HepG2 (cell line): ENCODE results near the gene SYNE2. TPM values are rescaled to one million over a fixed set of nuclear protein-coding genes. Genes with fewer than 3 reads are reported as not detected.

Source experiments
- ATAC-seq: fragments of 200-7000 bp; cut with Tn5 transposase; 3 replicates; pipeline ENCODE4 v1.9.1; 2020; ENCODE audit warnings: mild to moderate bottlenecking, moderate library complexity
- BruUV-seq: library from RNA; stranded (reverse); fragments of 400-500 nt; replicated peaks from 2 replicates; lab custom pipeline; 2021; lab: Mats Ljungman, UMichigan
- CTCF ChIA-PET: fragments of 300-600 bp; formaldehyde crosslinking; extraction: SDS; loops from one replicate; lab custom pipeline; 2021; ENCODE audit warnings: low total read pairs, inconsistent platforms, low intra/inter-chr PET ratio; lab: Yijun Ruan, JAX
- POLR2A ChIA-PET: fragments of 350-600 bp; sonication (Branson Sonifier 250); formaldehyde crosslinking; loops from one replicate; lab custom pipeline; 2020; ENCODE audit warnings: antibody characterized with exemption, inconsistent platforms; lab: Yijun Ruan, JAX
- DNase-seq: peaks from one replicate; pipeline ENCODE4 v3.0.0-alpha.2; 2015; ENCODE audit warnings: low spot score
- FAIRE-seq: peaks from 3 replicates; lab custom pipeline; 2011; peaks lifted over from hg19 to GRCh38; lab: Jason Lieb, UNC
- H2AFZ ChIP-seq: one replicate; pipeline ENCODE4 v1.6.1; 2011; ENCODE audit warnings: low read length, inconsistent platforms
- H3K27ac ChIP-seq: fragments of 300-600 bp; 3 replicates; pipeline ENCODE4 v1.8.0; 2011; ENCODE audit warnings: mixed run types, mild to moderate bottlenecking, mixed read lengths, low read length, inconsistent platforms; ENCODE audit not compliant: insufficient read depth; ENCODE audit errors: extremely low read length
- H3K27me3 ChIP-seq, 2 experiments: fragments of 200-600 bp in 1 of 2; 2 replicates in 1 of 2; 3 replicates in 1 of 2; pipeline versions ENCODE4 v1.6.0 to v1.8.0; 2011; ENCODE audit warnings: low read length in 2 of 2, mild to moderate bottlenecking in 2 of 2, moderate library complexity in 2 of 2, inconsistent platforms in 1 of 2; ENCODE audit not compliant: insufficient read depth in 2 of 2, control insufficient read depth in 1 of 2
- H3K36me3 ChIP-seq, 2 experiments: fragments of 200-600 bp in 1 of 2; replicated peaks in 1 of 2; 2 replicates in 1 of 2; 3 replicates in 1 of 2; pipeline versions ENCODE4 v1.5.1 to v1.8.0; 2011; ENCODE audit warnings: low read length in 2 of 2, inconsistent platforms in 1 of 2; ENCODE audit not compliant: insufficient read depth in 2 of 2, control insufficient read depth in 1 of 2
- H3K4me1 ChIP-seq: 2 replicates; pipeline ENCODE4 v1.5.1; 2012; ENCODE audit warnings: low read length, inconsistent platforms; ENCODE audit not compliant: insufficient read depth
- H3K4me2 ChIP-seq: 2 replicates; pipeline ENCODE4 v1.6.0; 2011; ENCODE audit warnings: low read depth, low read length, inconsistent platforms
- H3K4me3 ChIP-seq, 3 experiments: fragments of 200-600 bp in 1 of 3; sonication (generic), shearing (Covaris generic) in 1 of 3; replicated peaks in 1 of 3; 2 replicates each; pipeline ENCODE4 v1.5.1; 2011 to 2016; ENCODE audit warnings: low read length in 3 of 3, inconsistent platforms in 2 of 3, low read depth in 2 of 3, mild to moderate bottlenecking in 2 of 3, control low read depth in 1 of 3, mixed read lengths in 1 of 3; ENCODE audit not compliant: insufficient read depth in 1 of 3
- H3K79me2 ChIP-seq: one replicate; pipeline ENCODE4 v1.6.1; 2011; ENCODE audit warnings: low read length, inconsistent platforms; ENCODE audit not compliant: insufficient read depth
- H3K9ac ChIP-seq: 2 replicates; pipeline ENCODE4 v1.6.0; 2011; ENCODE audit warnings: mild to moderate bottlenecking, low read depth, low read length, inconsistent platforms; ENCODE audit not compliant: insufficient read depth
- H3K9me3 ChIP-seq: 2 replicates; pipeline ENCODE4 v1.5.1; 2012; ENCODE audit warnings: mild to moderate bottlenecking, low read length
- H4K20me1 ChIP-seq: 2 replicates; pipeline ENCODE4 v1.6.0; 2011; ENCODE audit warnings: inconsistent platforms, mild to moderate bottlenecking, low read length, moderate library complexity; ENCODE audit not compliant: insufficient read depth
- CSRNP2 ChIP-seq: sonication (generic); formaldehyde crosslinking; conservative IDR thresholded peaks from 2 replicates; pipeline ENCODE4 v1.8.0; 2022; ENCODE audit warnings: low read depth, missing genetic modification reagents
- FOXJ3 ChIP-seq: sonication (generic); formaldehyde crosslinking; IDR thresholded peaks from 2 replicates; pipeline ENCODE4 v1.4.0; 2020; ENCODE audit warnings: missing genetic modification reagents, mild to moderate bottlenecking, borderline replicate concordance
- GMEB1 ChIP-seq: sonication (generic); formaldehyde crosslinking; IDR thresholded peaks from 2 replicates; pipeline ENCODE4 v1.5.1; 2020; ENCODE audit warnings: missing genetic modification reagents, mild to moderate bottlenecking, borderline replicate concordance
- HHEX ChIP-seq: IDR thresholded peaks from 2 replicates; pipeline ENCODE4 v1.6.1; 2016; ENCODE audit warnings: control low read depth
- HOMEZ ChIP-seq: IDR thresholded peaks from 2 replicates; pipeline ENCODE4 v1.6.1; 2016; ENCODE audit warnings: low read depth
- NCOA5 ChIP-seq: sonication (generic); formaldehyde crosslinking; IDR thresholded peaks from 2 replicates; pipeline ENCODE4 v1.4.0; 2020; ENCODE audit warnings: missing genetic modification reagents
- NFKBIZ ChIP-seq: IDR thresholded peaks from 2 replicates; pipeline ENCODE4 v1.6.1; 2018; ENCODE audit warnings: missing genetic modification reagents, missing compliant biosample characterization
- TBX3 ChIP-seq: fragments of 450-650 bp; IDR thresholded peaks from 2 replicates; pipeline ENCODE4 v1.6.1; 2017; ENCODE audit warnings: antibody characterized with exemption, mild to moderate bottlenecking, inconsistent platforms, borderline replicate concordance
- TCF7 ChIP-seq: sonication (generic); IDR thresholded peaks from 2 replicates; pipeline ENCODE4 v1.6.1; 2016; ENCODE audit warnings: antibody characterized with exemption, low read depth
- ZBTB39 ChIP-seq: sonication (generic); formaldehyde crosslinking; IDR thresholded peaks from 2 replicates; pipeline ENCODE4 v1.5.0; 2020; ENCODE audit warnings: missing genetic modification reagents
- ZMYM3 ChIP-seq: sonication (generic); formaldehyde crosslinking; IDR thresholded peaks from 2 replicates; pipeline ENCODE4 v1.5.1; 2020; ENCODE audit warnings: mild to moderate bottlenecking, missing genetic modification reagents
- ZNF224 ChIP-seq: sonication (generic); formaldehyde crosslinking; IDR thresholded peaks from 2 replicates; pipeline ENCODE4 v1.5.0; 2020; ENCODE audit warnings: mild to moderate bottlenecking, missing genetic modification reagents
- ZNF253 ChIP-seq: sonication (generic); formaldehyde crosslinking; IDR thresholded peaks from 2 replicates; pipeline ENCODE4 v1.8.0; 2022; ENCODE audit warnings: mild to moderate bottlenecking, missing genetic modification reagents, borderline replicate concordance
- ZNF281 ChIP-seq: sonication (generic); formaldehyde crosslinking; IDR thresholded peaks from 2 replicates; pipeline ENCODE4 v1.4.0; 2020; ENCODE audit warnings: missing genetic modification reagents, borderline replicate concordance
- ZNF709 ChIP-seq: sonication (generic); formaldehyde crosslinking; IDR thresholded peaks from 2 replicates; pipeline ENCODE4 v1.5.0; 2020; ENCODE audit warnings: mild to moderate bottlenecking, missing genetic modification reagents
- WGBS: methylation state at CpG from one replicate; pipeline ENCODE4 v1.1.6; 2017; ENCODE audit warnings: low lambda C conversion rate; 5-methylcytosine and 5-hydroxymethylcytosine counted together
- in situ Hi-C: cut with HindIII; loops from 2 replicates; pipeline ENCODE4 v1.10.0; 2017; ENCODE audit warnings: low pct_unique_long_range_greater_than_20kb; ENCODE audit not compliant: extremely low pct_ligation_motif_present
- intact Hi-C: fragments of 100-400 bp; cut with micrococcal nuclease; formaldehyde crosslinking; loops from one replicate; pipeline ENCODE4 v1.10.0; 2022; ENCODE audit not compliant: unreplicated experiment
- polyA plus RNA-seq, 8 experiments: library from polyadenylated mRNA; depleted of rRNA in 3 of 8; stranded (reverse) in 7 of 8; unstranded in 1 of 8; fragments of >200 nt; fragmentation: Illumina TruSeq in 4 of 8; extraction: Trizol in 4 of 8; gene quantifications; 2 replicates each; pipeline versions ENCODE4 v1.2.1 to v1.2.3, GENCODE V29; 2011 to 2016; ENCODE audit warnings: low read depth in 4 of 8, missing spikeins in 1 of 8, mixed read lengths in 1 of 8; ENCODE audit not compliant: insufficient read depth in 1 of 8
- total RNA-seq, 5 experiments: library from RNA; depleted of rRNA; stranded (reverse); fragments of >200 nt; fragmentation: Illumina TruSeq; extraction: Trizol; gene quantifications; 2 replicates each; pipeline ENCODE4 v1.2.3, GENCODE V29; 2016; ENCODE audit warnings: low read depth in 1 of 5

Gene SYNE2
- total and polyA plus RNA-seq, 2 of the 13 experiments (the other 11 are each of a cell fraction or from before 2014, with no cell fraction given) = 6.2 to 13.3 TPM

- POLR2A ChIA-PET = no interaction called here
- no peak overlapping the region for H3K4me3 ChIP-seq
- H2AFZ ChIP-seq = no peak overlapping the region
- no peaks in the 10 kb centered on the region for H3K36me3 ChIP-seq
- no peak for TF ChIP-seq TCF7
- TF ChIP-seq ZNF709 (CRISPR knock-in tag) = no peak
- no peak for TF ChIP-seq ZBTB39 (CRISPR knock-in tag)
- no peak for TF ChIP-seq ZNF253 (CRISPR knock-in tag)
- TF ChIP-seq CSRNP2 (CRISPR knock-in tag) = no peak
- TF ChIP-seq HOMEZ = no peak
- no peak for TF ChIP-seq TBX3
- TF ChIP-seq NCOA5 (CRISPR knock-in tag) = no peak
- no peak for TF ChIP-seq FOXJ3
- TF ChIP-seq GMEB1 = no peak
- TF ChIP-seq HHEX (CRISPR knock-in tag) = no peak
- TF ChIP-seq ZNF224 (CRISPR knock-in tag) = no peak
- TF ChIP-seq NFKBIZ (CRISPR knock-in tag) = no peak
- no peak for TF ChIP-seq ZMYM3 (CRISPR knock-in tag)
- TF ChIP-seq ZNF281 (CRISPR knock-in tag) = no peak
- TF ChIP-seq, all 625 proteins: peak for 0
- WGBS = 87% methylated on average over 2 of the region's 2 CpGs
- ATAC-seq (no peak), DNase-seq (no peak), FAIRE-seq (no peak)
- Histone ChIP-seq H4K20me1 (no peaks in the 10 kb centered on the region), H3K27ac (no peak overlapping the region), H3K9ac (no peak overlapping the region), H3K9me3 (no peaks in the 10 kb centered on the region), H3K4me2 (no peak overlapping the region), H3K4me1 (no peaks in the 10 kb centered on the region), H3K79me2 (no peaks in the 10 kb centered on the region), H3K27me3 (no peaks in the 10 kb centered on the region)
- in situ Hi-C loops (no loop called here), intact Hi-C loops (no loop called here)
- BruUV-seq = no TSS peak
- CTCF ChIA-PET = no interaction called here
Observed at GRCh38 chr14:63875311-63875710, 22.5 kb downstream of the SYNE2 start.
